NOMO-1 (cell line): ENCODE data around the gene SLC16A3.
A peak's percentile ranks its signal among the peaks of the same experiment; 100 is the strongest.

Source experiments
- DNase-seq, 2 experiments: peaks; one replicate each; lab custom pipeline; 2025; ENCODE audit not compliant: unreplicated experiment in 2 of 2; lab: John Stamatoyannopoulos, UW

The SLC16A3 gene

GRCh38 chr17:82280537-82280936 lies 51.7 kb downstream of the SLC16A3 start:
- no peak for DNase-seq

GRCh38 chr17:82281076-82281475 lies 52.2 kb downstream of the SLC16A3 start:
- no peak for DNase-seq

- DNase-seq, result no peak
Measured at GRCh38 chr17:82281502-82282238, 52.8 kb downstream of the SLC16A3 start.

GRCh38 chr17:82282239-82283207 lies 53.7 kb downstream of the SLC16A3 start:
- no peak for DNase-seq

GRCh38 chr17:82283208-82283749 lies 54.4 kb downstream of the SLC16A3 start:
- peak; percentile 5 to 17 for DNase-seq

GRCh38 chr17:82285141-82285540 lies 56.3 kb downstream of the SLC16A3 start:
- DNase-seq, result no peak

- DNase-seq, result no peak
Measured at GRCh38 chr17:82287013-82287867, 58.4 kb downstream of the SLC16A3 start.

GRCh38 chr17:82287868-82288801 lies 59.3 kb downstream of the SLC16A3 start:
- peak; percentile 53 to 71 for DNase-seq
